Upper lobe of left lung (tissue), 4 donors: ENCODE measurements around the gene NUDT2.

ENCODE experiments used
- POLR2A ChIP-seq, 4 donors: fragments of 450-650 bp; IDR thresholded peaks; one replicate each; pipeline ENCODE4 v1.5.1; 2016 to 2017; ENCODE audit warnings: antibody characterized with exemption in 4 of 4, mild to moderate bottlenecking in 2 of 4
- POLR2AphosphoS5 ChIP-seq, 2 donors: sonication (generic); formaldehyde crosslinking; IDR thresholded peaks; one replicate each; pipeline ENCODE4 v1.5.1; 2017; ENCODE audit warnings: antibody characterized with exemption in 2 of 2
- TF ChIP-seq, protein P1 (sequence below), 6 experiments: fragments of 450-650 bp in 4 of 6; fragments of 200-600 bp in 2 of 6; sonication (generic) in 2 of 6; IDR thresholded peaks; one replicate each; pipeline ENCODE4 v1.5.1; 2016 to 2019; ENCODE audit warnings: antibody characterized with exemption in 6 of 6

DNA sequence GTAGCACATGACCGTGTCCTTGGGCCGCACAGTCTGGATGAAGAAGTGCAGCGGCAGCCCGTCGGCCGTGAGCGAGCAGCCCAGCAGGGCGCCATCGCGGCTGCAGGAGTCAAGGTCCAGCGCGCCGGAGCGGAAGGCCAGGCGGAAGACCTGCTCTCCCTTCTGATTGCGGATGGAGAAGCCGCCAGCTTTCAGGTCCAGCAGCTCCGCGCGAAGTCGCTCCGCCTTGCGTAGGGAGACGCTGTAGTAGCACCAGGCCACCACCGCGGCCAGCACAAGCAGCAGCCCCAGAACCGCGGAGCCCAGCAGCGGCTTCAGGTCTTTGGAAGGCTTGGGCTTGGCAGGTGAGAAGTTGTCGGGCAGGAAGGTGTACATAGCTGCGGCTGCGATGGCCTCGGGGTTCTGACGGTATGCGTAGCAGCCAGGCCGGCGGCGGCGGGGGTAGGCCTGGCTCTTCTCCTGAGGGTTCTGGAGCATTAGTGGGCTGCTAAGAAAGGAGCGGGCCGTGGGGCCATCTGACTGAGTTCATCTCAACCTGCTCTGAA lies 43.2 kb downstream of the NUDT2 start:
- TF ChIP-seq, protein P1, sequence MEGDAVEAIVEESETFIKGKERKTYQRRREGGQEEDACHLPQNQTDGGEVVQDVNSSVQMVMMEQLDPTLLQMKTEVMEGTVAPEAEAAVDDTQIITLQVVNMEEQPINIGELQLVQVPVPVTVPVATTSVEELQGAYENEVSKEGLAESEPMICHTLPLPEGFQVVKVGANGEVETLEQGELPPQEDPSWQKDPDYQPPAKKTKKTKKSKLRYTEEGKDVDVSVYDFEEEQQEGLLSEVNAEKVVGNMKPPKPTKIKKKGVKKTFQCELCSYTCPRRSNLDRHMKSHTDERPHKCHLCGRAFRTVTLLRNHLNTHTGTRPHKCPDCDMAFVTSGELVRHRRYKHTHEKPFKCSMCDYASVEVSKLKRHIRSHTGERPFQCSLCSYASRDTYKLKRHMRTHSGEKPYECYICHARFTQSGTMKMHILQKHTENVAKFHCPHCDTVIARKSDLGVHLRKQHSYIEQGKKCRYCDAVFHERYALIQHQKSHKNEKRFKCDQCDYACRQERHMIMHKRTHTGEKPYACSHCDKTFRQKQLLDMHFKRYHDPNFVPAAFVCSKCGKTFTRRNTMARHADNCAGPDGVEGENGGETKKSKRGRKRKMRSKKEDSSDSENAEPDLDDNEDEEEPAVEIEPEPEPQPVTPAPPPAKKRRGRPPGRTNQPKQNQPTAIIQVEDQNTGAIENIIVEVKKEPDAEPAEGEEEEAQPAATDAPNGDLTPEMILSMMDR (IDR thresholded peaks at IDR 0.05) = no peak
- TF ChIP-seq POLR2AphosphoS5 (IDR thresholded peaks at IDR 0.05) (no peak), POLR2A (IDR thresholded peaks at IDR 0.05) (no peak)
